Measurements from ENCODE around the gene PLCXD1.
"Not testable (repeated sequence)": the region's sequence is repeated elsewhere in the genome, so short reads cannot be mapped to it uniquely, and the experiment has no call there.

PLCXD1 gene

DNA sequence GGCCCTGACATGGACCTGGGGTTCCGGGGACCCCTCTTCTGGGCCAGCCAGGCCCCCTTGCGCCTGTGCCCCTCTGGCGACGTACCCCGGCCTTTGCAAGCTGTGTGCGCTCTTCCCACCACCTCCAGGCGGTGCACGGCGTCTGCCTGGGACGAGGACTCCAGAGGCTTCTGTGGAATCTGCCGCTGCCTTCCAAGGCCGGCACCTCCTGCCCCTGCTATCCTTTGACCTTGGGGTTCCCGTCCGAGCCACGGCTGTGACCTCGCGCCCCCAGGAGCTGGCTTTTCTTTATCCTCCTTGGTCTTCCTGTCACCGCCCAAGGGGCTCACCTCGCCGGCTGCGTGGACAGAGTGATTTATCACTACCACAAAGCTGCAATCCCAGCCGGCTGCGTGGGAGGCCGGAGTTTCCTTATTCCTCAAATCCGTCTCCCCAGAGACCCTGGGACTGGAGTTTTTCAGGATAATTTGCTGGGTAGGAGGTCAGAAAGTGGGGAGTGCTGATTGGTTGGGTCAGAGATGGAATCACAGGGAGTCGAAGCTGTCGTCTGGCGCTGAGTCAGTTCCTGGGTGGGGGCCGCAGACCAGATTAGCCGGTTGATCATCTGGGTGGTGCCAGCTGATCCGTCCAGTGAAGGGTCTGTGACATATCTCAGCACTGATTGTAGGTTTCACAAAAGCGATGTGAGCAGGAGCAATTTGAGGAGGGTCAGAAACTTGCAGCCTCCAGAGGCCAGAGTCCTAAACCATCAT lies 19.8 kb upstream of the PLCXD1 start:
- FAIRE-seq = no peak
- TF ChIP-seq, protein P1, sequence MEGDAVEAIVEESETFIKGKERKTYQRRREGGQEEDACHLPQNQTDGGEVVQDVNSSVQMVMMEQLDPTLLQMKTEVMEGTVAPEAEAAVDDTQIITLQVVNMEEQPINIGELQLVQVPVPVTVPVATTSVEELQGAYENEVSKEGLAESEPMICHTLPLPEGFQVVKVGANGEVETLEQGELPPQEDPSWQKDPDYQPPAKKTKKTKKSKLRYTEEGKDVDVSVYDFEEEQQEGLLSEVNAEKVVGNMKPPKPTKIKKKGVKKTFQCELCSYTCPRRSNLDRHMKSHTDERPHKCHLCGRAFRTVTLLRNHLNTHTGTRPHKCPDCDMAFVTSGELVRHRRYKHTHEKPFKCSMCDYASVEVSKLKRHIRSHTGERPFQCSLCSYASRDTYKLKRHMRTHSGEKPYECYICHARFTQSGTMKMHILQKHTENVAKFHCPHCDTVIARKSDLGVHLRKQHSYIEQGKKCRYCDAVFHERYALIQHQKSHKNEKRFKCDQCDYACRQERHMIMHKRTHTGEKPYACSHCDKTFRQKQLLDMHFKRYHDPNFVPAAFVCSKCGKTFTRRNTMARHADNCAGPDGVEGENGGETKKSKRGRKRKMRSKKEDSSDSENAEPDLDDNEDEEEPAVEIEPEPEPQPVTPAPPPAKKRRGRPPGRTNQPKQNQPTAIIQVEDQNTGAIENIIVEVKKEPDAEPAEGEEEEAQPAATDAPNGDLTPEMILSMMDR (IDR thresholded peaks at IDR 0.05; ENCODE audit: insufficient read depth, missing control alignments) = no peak
- DNase-seq (ENCODE audit: insufficient read length, low spot score) = no peak

DNA sequence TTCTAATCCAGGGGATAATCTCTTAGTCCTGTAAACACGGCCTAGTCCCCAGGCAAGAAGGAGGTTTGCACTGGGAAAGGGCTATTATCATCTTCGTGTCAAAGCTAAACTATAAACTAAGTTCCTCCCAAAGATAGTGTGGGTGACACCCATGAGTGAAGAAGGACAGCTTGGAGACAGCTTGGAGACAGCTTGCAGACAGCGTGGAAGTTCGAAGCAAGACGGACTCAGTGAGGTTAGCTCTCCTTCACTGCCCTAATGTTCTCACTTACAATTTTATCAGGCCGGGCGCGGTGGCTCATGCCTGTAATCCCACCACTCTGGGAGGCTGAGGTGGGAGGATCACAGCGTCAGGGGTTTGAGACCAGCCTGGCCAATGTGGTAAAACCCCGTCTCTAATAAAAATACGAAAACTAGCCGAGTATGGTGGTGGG lies 19.2 kb upstream of the PLCXD1 start:
- TF ChIP-seq, protein P1 (IDR thresholded peaks at IDR 0.05; ENCODE audit: insufficient read depth, missing control alignments) = no peak
- no peak for DNase-seq (ENCODE audit: insufficient read length, low spot score)
- no peak for FAIRE-seq

DNA sequence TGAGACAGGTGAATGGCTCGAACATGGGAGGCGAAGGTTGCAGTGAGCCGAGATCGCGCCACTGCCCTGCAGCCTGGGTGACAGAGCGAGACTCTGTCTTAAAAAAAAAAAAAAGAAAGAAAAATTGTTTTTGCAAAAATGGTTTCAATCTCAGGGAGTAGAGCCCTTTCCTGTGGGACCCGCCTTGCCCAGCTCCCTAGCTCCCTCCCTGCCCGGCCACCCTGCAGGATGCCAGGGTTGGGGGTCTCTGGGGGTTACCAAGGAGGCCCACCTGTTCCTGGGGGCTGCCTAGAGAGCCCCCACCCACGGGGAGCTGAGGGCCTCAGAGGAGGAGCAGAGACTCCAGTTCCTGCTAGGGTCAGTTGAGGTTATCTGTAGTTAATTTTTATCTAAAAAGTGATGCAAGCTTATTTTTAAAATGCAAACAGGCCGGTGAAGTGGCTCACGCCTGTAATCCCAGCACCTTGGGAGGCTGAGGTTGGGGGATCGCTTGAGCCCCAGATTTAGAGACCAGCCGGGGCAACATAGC lies 18.7 kb upstream of the PLCXD1 start:
- DNase-seq (ENCODE audit: insufficient read length, low spot score) = no peak
- TF ChIP-seq, protein P1 (IDR thresholded peaks at IDR 0.05; ENCODE audit: insufficient read depth, missing control alignments) = no peak
- no peak for FAIRE-seq

DNA sequence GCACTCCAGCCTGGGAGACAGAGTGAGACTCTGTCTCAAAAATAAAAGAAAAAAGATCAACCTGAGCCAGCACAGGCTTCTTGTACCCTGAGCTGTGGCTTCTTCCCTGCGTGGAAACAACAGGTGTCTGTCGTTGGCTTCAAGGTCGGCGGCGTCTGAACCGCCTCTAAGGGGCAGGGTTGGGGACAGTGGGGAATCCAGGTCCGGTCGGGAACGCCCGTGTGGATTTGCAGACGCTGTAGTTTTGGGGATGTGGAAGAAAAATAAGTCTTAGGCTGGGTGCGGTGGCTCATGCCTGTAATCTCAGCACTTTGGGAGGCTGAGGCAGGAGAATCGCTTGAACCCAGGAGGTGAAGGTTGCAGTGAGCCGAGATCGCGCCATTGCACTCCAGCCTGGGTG lies 17.2 kb upstream of the PLCXD1 start:
- DNase-seq (ENCODE audit: insufficient read length, low spot score); FAIRE-seq: not testable (repeated sequence)

DNA sequence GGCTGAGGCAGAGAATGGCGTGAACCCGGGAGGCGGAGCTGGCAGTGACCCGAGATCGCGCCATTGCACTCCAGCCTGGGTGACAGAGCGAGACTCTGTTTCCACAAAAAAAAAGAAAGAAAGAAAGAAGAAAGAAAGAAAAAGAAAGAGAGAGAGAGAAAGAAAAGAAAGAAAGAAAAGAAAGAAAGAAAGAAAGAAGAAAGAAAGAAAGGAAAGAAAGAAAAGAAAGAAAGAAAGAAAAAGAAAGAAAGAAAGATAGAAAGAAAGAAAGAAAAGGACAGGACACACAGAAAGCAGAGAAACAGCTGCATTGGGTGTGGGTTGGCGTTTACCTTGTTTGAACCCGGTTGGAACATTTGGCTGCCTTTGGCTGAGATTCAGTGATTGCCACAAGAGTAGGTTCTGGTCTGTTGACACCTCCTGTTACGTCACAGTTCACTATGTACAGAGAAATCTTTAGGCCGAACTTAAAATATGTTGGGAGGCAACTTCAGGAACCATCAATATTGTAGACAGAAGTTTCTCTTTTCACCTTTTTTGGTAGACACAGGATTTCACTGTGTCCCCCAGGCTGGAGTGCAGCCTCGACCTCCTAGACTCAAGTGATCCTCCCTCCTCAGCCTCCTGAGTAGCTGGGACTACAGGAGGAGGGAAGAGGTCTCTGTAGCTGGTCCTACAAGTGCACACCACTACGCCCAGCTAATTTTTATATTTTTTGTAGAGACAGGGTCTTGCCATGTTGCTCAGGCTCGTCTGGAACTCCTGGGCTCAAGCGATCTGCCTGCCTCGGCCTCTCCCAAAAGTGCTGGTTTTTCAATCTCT lies 16.3 kb upstream of the PLCXD1 start:
- TF ChIP-seq, protein P1 (IDR thresholded peaks at IDR 0.05; ENCODE audit: insufficient read depth, missing control alignments) = no peak
- no peak for DNase-seq (ENCODE audit: insufficient read length, low spot score)
- no peak for FAIRE-seq

DNA sequence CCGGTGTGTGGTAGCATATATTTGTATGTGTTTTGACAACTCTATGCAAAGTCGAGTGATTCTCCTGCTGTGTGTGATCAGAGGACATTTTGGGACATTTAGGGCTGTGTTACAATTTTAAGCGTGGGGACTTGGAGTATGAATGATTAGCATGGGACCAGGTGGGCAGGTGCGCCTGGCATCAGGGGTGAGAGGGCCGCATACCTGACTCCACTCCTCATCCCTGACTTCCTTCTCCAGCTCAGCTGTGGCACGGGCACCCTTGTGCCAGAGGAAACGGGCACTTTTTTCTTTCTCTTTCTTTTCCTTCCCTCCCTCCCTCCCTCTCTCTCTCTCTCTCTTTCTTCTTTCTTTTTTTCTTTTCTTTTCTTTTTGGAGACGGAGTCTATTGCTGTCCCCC lies 15.7 kb upstream of the PLCXD1 start:
- FAIRE-seq (no peak), DNase-seq (ENCODE audit: insufficient read length, low spot score) (no peak)
- TF ChIP-seq, protein P1 (IDR thresholded peaks at IDR 0.05; ENCODE audit: insufficient read depth, missing control alignments) = no peak

DNA sequence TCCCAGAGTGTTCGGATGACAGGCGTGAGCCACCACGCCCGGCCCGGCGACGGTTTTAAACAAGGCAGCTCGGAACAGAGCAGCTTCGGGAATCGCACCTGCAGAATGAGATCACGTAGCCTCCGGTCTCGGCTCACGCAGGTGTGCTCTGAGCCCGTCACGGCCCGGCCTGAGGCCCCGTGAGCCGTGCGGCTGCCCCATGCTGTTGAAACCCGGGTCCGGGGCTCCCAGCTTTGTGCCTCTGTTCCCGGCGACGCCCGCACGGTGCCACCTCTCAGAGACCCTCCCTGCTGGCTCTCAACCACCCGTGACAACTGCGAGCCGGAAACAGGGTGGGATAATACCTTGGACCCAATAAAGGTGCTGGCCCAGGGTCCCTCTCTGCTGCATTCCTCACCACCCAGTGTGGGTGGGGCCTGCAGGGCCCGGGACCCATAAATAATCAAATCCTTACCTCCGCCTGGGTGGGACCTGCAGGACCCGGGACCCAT lies 13.4 kb upstream of the PLCXD1 start:
- DNase-seq (ENCODE audit: insufficient read length, low spot score) (no peak), FAIRE-seq (no peak)

More for the DNA sequence above, 13.4 kb upstream of the PLCXD1 start:
- TF ChIP-seq, protein P1 (IDR thresholded peaks at IDR 0.05; ENCODE audit: insufficient read depth, missing control alignments) = no peak
